Activated CD8-positive, alpha-beta T cell treated with anti-CD3 and anti-CD28 coated beads, Interleukin-2, amount 10 ng/mL, durations not matched to agents 7 days and 5 days (primary cell): ENCODE results near the gene GNMT. TPM values are rescaled to one million over a fixed set of nuclear protein-coding genes. Genes with fewer than 3 reads are reported as not detected.
A peak's percentile ranks its signal among the peaks of the same experiment; 100 is the strongest.
"Not testable (repeated sequence)": the region's sequence is repeated elsewhere in the genome, so short reads cannot be mapped to it uniquely, and the experiment has no call there.

Source experiments
- ATAC-seq: fragments of 150-1000 bp; cut with Tn5 transposase; one replicate; pipeline ENCODE4 v1.10.0; 2021; ENCODE audit warnings: moderate library complexity
- CTCF ChIA-PET: fragments of 350-600 bp; sonication (Branson Sonifier 250); formaldehyde crosslinking; loops from one replicate; lab custom pipeline; 2021; ENCODE audit warnings: antibody characterized with exemption; lab: Charles Lee
- POLR2A ChIA-PET: fragments of 350-600 bp; sonication (Branson Sonifier 250); formaldehyde crosslinking; loops from one replicate; lab custom pipeline; 2021; ENCODE audit warnings: antibody characterized with exemption; lab: Charles Lee
- DNase-seq: peaks from one replicate; pipeline ENCODE4 v3.0.0-alpha.2; 2020
- H3K27ac Mint-ChIP-seq: one replicate; pipeline ENCODE4 v1.8.0; 2021; ENCODE audit warnings: mild to moderate bottlenecking, mixed read lengths
- H3K27me3 Mint-ChIP-seq: one replicate; pipeline ENCODE4 v1.8.0; 2021; ENCODE audit warnings: low read depth, mixed read lengths
- H3K36me3 Mint-ChIP-seq: one replicate; pipeline ENCODE4 v1.8.0; 2021; ENCODE audit warnings: low read depth, mixed read lengths
- H3K4me1 Mint-ChIP-seq: one replicate; pipeline ENCODE4 v1.8.0; 2021; ENCODE audit warnings: low read depth, mixed read lengths
- H3K4me3 Mint-ChIP-seq: one replicate; pipeline ENCODE4 v1.8.0; 2021; ENCODE audit warnings: mild to moderate bottlenecking, mixed read lengths
- H3K9me3 Mint-ChIP-seq: one replicate; pipeline ENCODE4 v1.8.0; 2022; ENCODE audit warnings: mixed read lengths; ENCODE audit not compliant: insufficient read depth
- total RNA-seq, 2 experiments: library from RNA; stranded (reverse); gene quantifications; one replicate each; pipeline ENCODE4 v1.2.3, GENCODE V29; 2021

The GNMT gene
- total RNA-seq, 2 experiments from 2014 or later: 1.1 to 1.2 TPM

- Mint-ChIP-seq H3K36me3 (peaks cover 51% of the 10 kb centered on the region), H3K4me1 (no peaks in the 10 kb centered on the region), H3K27ac (no peak overlapping the region), H3K27me3 (no peaks in the 10 kb centered on the region), H3K4me3 (no peak overlapping the region), H3K9me3 (no peaks in the 10 kb centered on the region)
- DNase-seq (no peak), ATAC-seq (no peak)
- ChIA-PET POLR2A (interaction anchor here (1.1 kb wide), 1 partner anchor 648 kb away, joined by 3 read pairs; no protein-coding TSS in a partner anchor), CTCF (no interaction called here)
Observed at GRCh38 chr6:42942444-42942843, 18.1 kb upstream of the GNMT start.

- Mint-ChIP-seq H3K27ac (peak overlapping the region; percentile 34), H3K4me3 (no peak overlapping the region), H3K4me1 (no peaks in the 10 kb centered on the region), H3K9me3 (no peaks in the 10 kb centered on the region), H3K27me3 (no peaks in the 10 kb centered on the region), H3K36me3 (peaks cover 29% of the 10 kb centered on the region)
- ATAC-seq (no peak), DNase-seq (no peak)
- ChIA-PET CTCF (no interaction called here), POLR2A (no interaction called here)
Observed at GRCh38 chr6:42947950-42948349, 12.6 kb upstream of the GNMT start.

GRCh38 chr6:42952389-42952788 lies 8.2 kb upstream of the GNMT start:
- ATAC-seq: no peak
- no peak overlapping the region for H3K27ac Mint-ChIP-seq
- CTCF ChIA-PET: no interaction called here
- H3K4me1 Mint-ChIP-seq: no peaks in the 10 kb centered on the region
- H3K9me3 Mint-ChIP-seq: no peaks in the 10 kb centered on the region
- POLR2A ChIA-PET: interaction anchor here (0.8 kb wide), 1 partner anchor 23 kb away, joined by 3 read pairs; no protein-coding TSS in a partner anchor
- no peak overlapping the region for H3K4me3 Mint-ChIP-seq
- no peak for DNase-seq
- no peaks in the 10 kb centered on the region for H3K27me3 Mint-ChIP-seq
- H3K36me3 Mint-ChIP-seq: peaks cover 10% of the 10 kb centered on the region

GRCh38 chr6:42954405-42954804 lies 6.1 kb upstream of the GNMT start:
- ATAC-seq, H3K27ac Mint-ChIP-seq, DNase-seq, H3K27me3 Mint-ChIP-seq, H3K36me3 Mint-ChIP-seq, POLR2A ChIA-PET, H3K4me3 Mint-ChIP-seq, CTCF ChIA-PET, H3K4me1 Mint-ChIP-seq, H3K9me3 Mint-ChIP-seq: not testable (repeated sequence)

- Mint-ChIP-seq H3K9me3 (no peaks in the 10 kb centered on the region), H3K4me1 (peaks cover 13% of the 10 kb centered on the region), H3K27me3 (peaks cover 4% of the 10 kb centered on the region), H3K4me3 (no peak overlapping the region), H3K27ac (no peak overlapping the region), H3K36me3 (peaks cover 5% of the 10 kb centered on the region)
- CTCF ChIA-PET: interaction anchor here (1.2 kb wide), 1 partner anchor 57 kb away, joined by 3 read pairs; no protein-coding TSS in a partner anchor
- ATAC-seq: no peak
- POLR2A ChIA-PET: interaction anchor here (0.6 kb wide), 1 partner anchor 150 kb away, joined by 5 read pairs; no protein-coding TSS in a partner anchor
- DNase-seq: no peak
Observed at GRCh38 chr6:42958125-42958524, 2.4 kb upstream of the GNMT start.

- DNase-seq (no peak), ATAC-seq (no peak)
- ChIA-PET POLR2A (no interaction called here), CTCF (interaction anchor here (0.6 to 1.8 kb wide), 3 partner anchors 12 to 641 kb away, joined by 3 to 4 read pairs (median 4); no protein-coding TSS in a partner anchor)
- H3K27ac Mint-ChIP-seq: no peak overlapping the region
- H3K4me1 Mint-ChIP-seq: peaks cover 15% of the 10 kb centered on the region
- peaks cover 4% of the 10 kb centered on the region for H3K27me3 Mint-ChIP-seq
- H3K36me3 Mint-ChIP-seq: peaks cover 8% of the 10 kb centered on the region
- H3K9me3 Mint-ChIP-seq: no peaks in the 10 kb centered on the region
- H3K4me3 Mint-ChIP-seq: peak overlapping the region; percentile 52
Observed at GRCh38 chr6:42959917-42960242, 674 bp upstream of the GNMT start.

- Mint-ChIP-seq H3K36me3 (peaks cover 8% of the 10 kb centered on the region), H3K9me3 (no peaks in the 10 kb centered on the region), H3K4me3 (no peak overlapping the region), H3K27ac (no peak overlapping the region), H3K4me1 (peaks cover 15% of the 10 kb centered on the region), H3K27me3 (peaks cover 4% of the 10 kb centered on the region)
- DNase-seq (no peak), ATAC-seq (no peak)
- POLR2A ChIA-PET: interaction anchor here (0.8 to 0.9 kb wide), 2 partner anchors 18 to 70 kb away, joined by 3 to 4 read pairs; partner anchors contain the start of gene PEX6
- CTCF ChIA-PET: interaction anchor here (1.8 kb wide), 1 partner anchor 11 kb away, joined by 4 read pairs; no protein-coding TSS in a partner anchor
Observed at GRCh38 chr6:42961020-42961470, 491 bp downstream of the GNMT start.

- Mint-ChIP-seq H3K27me3 (peaks cover 4% of the 10 kb centered on the region), H3K36me3 (peaks cover 8% of the 10 kb centered on the region), H3K27ac (no peak overlapping the region), H3K9me3 (no peaks in the 10 kb centered on the region), H3K4me1 (peaks cover 15% of the 10 kb centered on the region), H3K4me3 (no peak overlapping the region)
- DNase-seq: no peak
- ChIA-PET CTCF (no interaction called here), POLR2A (interaction anchor here (0.6 to 0.9 kb wide), 2 partner anchors 72 to 315 kb away, joined by 3 read pairs; a partner anchor contains a TSS)
- no peak for ATAC-seq
Observed at GRCh38 chr6:42962096-42962495, 1.5 kb downstream of the GNMT start.

GRCh38 chr6:42962502-42963178 lies 2.1 kb downstream of the GNMT start:
- Mint-ChIP-seq H3K36me3 (peaks cover 8% of the 10 kb centered on the region), H3K27ac (no peak overlapping the region), H3K9me3 (no peaks in the 10 kb centered on the region), H3K4me1 (peaks cover 15% of the 10 kb centered on the region), H3K4me3 (no peak overlapping the region), H3K27me3 (peaks cover 4% of the 10 kb centered on the region)
- ChIA-PET CTCF (interaction anchor here (2.3 to 2.4 kb wide), 2 partner anchors 16 to 181 kb away, joined by 5 to 12 read pairs; partner anchors contain the start of gene PEX6), POLR2A (interaction anchor here (0.6 to 0.7 kb wide), 2 partner anchors 16 to 315 kb away, joined by 3 read pairs; no protein-coding TSS in a partner anchor)
- no peak for DNase-seq
- ATAC-seq: no peak

- H3K4me1 Mint-ChIP-seq: peaks cover 15% of the 10 kb centered on the region
- H3K27ac Mint-ChIP-seq: no peak overlapping the region
- CTCF ChIA-PET: interaction anchor here (2.3 to 2.4 kb wide), 2 partner anchors 15 to 180 kb away, joined by 5 to 12 read pairs; partner anchors contain the start of gene PEX6
- H3K9me3 Mint-ChIP-seq: no peaks in the 10 kb centered on the region
- ATAC-seq (peak; percentile 9), DNase-seq (no peak)
- no peak overlapping the region for H3K4me3 Mint-ChIP-seq
- POLR2A ChIA-PET: interaction anchor here (0.7 to 2.5 kb wide), 2 partner anchors 15 to 34 kb away, joined by 3 to 5 read pairs; partner anchors contain the start of gene CNPY3
- peaks cover 4% of the 10 kb centered on the region for H3K27me3 Mint-ChIP-seq
- H3K36me3 Mint-ChIP-seq: peaks cover 8% of the 10 kb centered on the region
Observed at GRCh38 chr6:42963179-42963854, 2.8 kb downstream of the GNMT start.

GRCh38 chr6:42963855-42964605 lies 3.5 kb downstream of the GNMT start:
- no peak overlapping the region for H3K4me3 Mint-ChIP-seq
- no peak overlapping the region for H3K27ac Mint-ChIP-seq
- peak; percentile 67 for DNase-seq
- CTCF ChIA-PET: interaction anchor here (1.0 to 2.4 kb wide), 4 partner anchors 14 to 179 kb away, joined by 3 to 12 read pairs (median 4); partner anchors contain the start of genes PEX6 and PPP2R5D
- peak; percentile 56 for ATAC-seq
- POLR2A ChIA-PET: interaction anchor here (1.2 to 2.5 kb wide), 3 partner anchors 14 to 34 kb away, joined by 3 to 6 read pairs (median 5); partner anchors contain the start of genes CNPY3 and PEX6
- peaks cover 15% of the 10 kb centered on the region for H3K4me1 Mint-ChIP-seq
- H3K36me3 Mint-ChIP-seq: peaks cover 8% of the 10 kb centered on the region
- no peaks in the 10 kb centered on the region for H3K9me3 Mint-ChIP-seq
- peaks cover 4% of the 10 kb centered on the region for H3K27me3 Mint-ChIP-seq
